Vagina (tissue), 2 donors: Measurements from ENCODE around the gene TCF21.

Experiments
- POLR2A ChIP-seq, 2 donors: fragments of 450-650 bp; IDR thresholded peaks; one replicate each; pipeline ENCODE4 v1.6.1; 2017; ENCODE audit warnings: antibody characterized with exemption in 2 of 2, mild to moderate bottlenecking in 2 of 2, moderate library complexity in 2 of 2
- TF ChIP-seq, protein P1 (sequence below), 3 experiments: fragments of 450-650 bp in 2 of 3; fragments of 200-600 bp in 1 of 3; sonication (generic) in 1 of 3; IDR thresholded peaks; one replicate each; pipeline ENCODE4 v1.5.1; 2017 to 2019; ENCODE audit warnings: antibody characterized with exemption in 3 of 3, mild to moderate bottlenecking in 2 of 3, moderate library complexity in 2 of 3

DNA sequence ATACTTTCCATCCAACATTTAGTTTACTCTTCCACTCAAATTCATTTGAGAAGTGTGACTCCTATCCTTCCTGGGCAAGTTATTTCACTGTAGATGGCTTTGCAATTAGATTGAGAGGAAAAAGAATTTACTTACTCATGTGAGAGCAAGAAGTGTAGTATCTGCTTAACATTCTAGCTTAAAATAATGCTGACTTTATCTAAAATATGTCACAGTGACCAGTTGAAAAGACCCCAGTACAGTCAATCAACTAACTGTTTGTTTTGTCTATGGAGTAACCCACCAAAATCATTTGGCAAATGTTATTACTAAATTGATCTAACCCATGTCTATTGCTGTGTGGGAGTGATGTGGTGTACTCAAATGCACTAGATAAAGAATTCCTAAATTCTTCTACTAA, 8.9 kb upstream of the TCF21 start:
- no peak for TF ChIP-seq POLR2A (IDR thresholded peaks at IDR 0.05)
- TF ChIP-seq, protein P1, sequence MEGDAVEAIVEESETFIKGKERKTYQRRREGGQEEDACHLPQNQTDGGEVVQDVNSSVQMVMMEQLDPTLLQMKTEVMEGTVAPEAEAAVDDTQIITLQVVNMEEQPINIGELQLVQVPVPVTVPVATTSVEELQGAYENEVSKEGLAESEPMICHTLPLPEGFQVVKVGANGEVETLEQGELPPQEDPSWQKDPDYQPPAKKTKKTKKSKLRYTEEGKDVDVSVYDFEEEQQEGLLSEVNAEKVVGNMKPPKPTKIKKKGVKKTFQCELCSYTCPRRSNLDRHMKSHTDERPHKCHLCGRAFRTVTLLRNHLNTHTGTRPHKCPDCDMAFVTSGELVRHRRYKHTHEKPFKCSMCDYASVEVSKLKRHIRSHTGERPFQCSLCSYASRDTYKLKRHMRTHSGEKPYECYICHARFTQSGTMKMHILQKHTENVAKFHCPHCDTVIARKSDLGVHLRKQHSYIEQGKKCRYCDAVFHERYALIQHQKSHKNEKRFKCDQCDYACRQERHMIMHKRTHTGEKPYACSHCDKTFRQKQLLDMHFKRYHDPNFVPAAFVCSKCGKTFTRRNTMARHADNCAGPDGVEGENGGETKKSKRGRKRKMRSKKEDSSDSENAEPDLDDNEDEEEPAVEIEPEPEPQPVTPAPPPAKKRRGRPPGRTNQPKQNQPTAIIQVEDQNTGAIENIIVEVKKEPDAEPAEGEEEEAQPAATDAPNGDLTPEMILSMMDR (IDR thresholded peaks at IDR 0.05) = no peak
